Right lobe of liver (tissue), 6 donors: ENCODE results near the gene TRPT1. TPM values are rescaled to one million over a fixed set of nuclear protein-coding genes. Genes with fewer than 3 reads are reported as not detected.

ENCODE experiments used
- ATAC-seq, 4 donors: fragments of 200-7000 bp; cut with Tn5 transposase; one replicate each; pipeline ENCODE4 v1.9.1; 2020; ENCODE audit warnings: mild to moderate bottlenecking in 4 of 4, moderate library complexity in 4 of 4
- DNase-seq, 3 donors: peaks; one replicate each; pipeline ENCODE4 v3.0.0-alpha.2; 2020
- H3K27ac ChIP-seq, 3 donors: fragments of 200-600 bp; one replicate each; pipeline ENCODE4 v1.8.0; 2022
- H3K27me3 ChIP-seq, 2 donors: fragments of 200-600 bp; one replicate each; pipeline ENCODE4 v1.8.0; 2022
- H3K36me3 ChIP-seq, 4 donors: fragments of 200-600 bp; sonication (generic) in 1 of 4; one replicate each; pipeline versions ENCODE4 v1.5.1 to v1.8.0; 2017 to 2022; ENCODE audit warnings: control low read depth in 1 of 4
- H3K4me1 ChIP-seq, 4 donors: fragments of 200-600 bp; sonication (generic) in 1 of 4; one replicate each; pipeline versions ENCODE4 v1.5.1 to v1.8.0; 2017 to 2022; ENCODE audit warnings: control low read depth in 1 of 4
- H3K4me3 ChIP-seq, 3 donors: fragments of 200-600 bp; one replicate each; pipeline ENCODE4 v1.8.0; 2022
- H3K9me3 ChIP-seq, 4 donors: fragments of 200-600 bp; sonication (generic) in 1 of 4; one replicate each; pipeline versions ENCODE4 v1.5.1 to v1.8.0; 2017 to 2022; ENCODE audit warnings: control low read depth in 1 of 4
- POLR2A ChIP-seq: fragments of 450-650 bp; IDR thresholded peaks from one replicate; pipeline ENCODE4 v1.6.1; 2017; ENCODE audit warnings: antibody characterized with exemption, mild to moderate bottlenecking
- WGBS: methylation state at CpG from one replicate; pipeline ENCODE4 v1.1.6; 2018; ENCODE audit warnings: low coverage, low lambda C conversion rate; ENCODE audit not compliant: insufficient coverage; ENCODE audit errors: missing lambda C conversion rate; 5-methylcytosine and 5-hydroxymethylcytosine counted together
- intact Hi-C, 2 donors: fragments of 100-400 bp; cut with DNase I; formaldehyde crosslinking; loops; one replicate each; pipeline versions ENCODE4 v1.11.2 to v1.14.1; 2022
- total RNA-seq, 6 experiments: library from RNA; depleted of rRNA in 2 of 6; stranded (reverse); fragments of >200 nt in 2 of 6; fragmentation: NEBNext Ultra II Directional in 3 of 6; extraction: Animal tissue kit (Norgen Biotek cat#: 25700) in 3 of 6; gene quantifications; one replicate each; pipeline versions ENCODE4 v1.1.0 to v1.2.4, GENCODE V29; 2016 to 2023
- TF ChIP-seq, protein P1 (sequence below), 4 donors: fragments of 200-600 bp in 3 of 4; fragments of 450-650 bp in 1 of 4; IDR thresholded peaks; one replicate each; pipeline versions ENCODE4 v1.5.1 to v1.8.0; 2016 to 2022; ENCODE audit warnings: antibody characterized with exemption in 4 of 4, mild to moderate bottlenecking in 2 of 4
- donor health status: DM: no; HTN: yes; CAD: no.
- donor health status: DM: no; HTN: no; CAD: no.
- donor health status: DM: no; HTN: no; CAD: no.
- donor health status: DM: no; HTN: yes; CAD: no.
- donor health status: DM: no; HTN: yes; CAD: no.

The TRPT1 gene
- total RNA-seq, 6 experiments from 2014 or later: 13.5 to 29.6 (median 18.9) TPM

DNA sequence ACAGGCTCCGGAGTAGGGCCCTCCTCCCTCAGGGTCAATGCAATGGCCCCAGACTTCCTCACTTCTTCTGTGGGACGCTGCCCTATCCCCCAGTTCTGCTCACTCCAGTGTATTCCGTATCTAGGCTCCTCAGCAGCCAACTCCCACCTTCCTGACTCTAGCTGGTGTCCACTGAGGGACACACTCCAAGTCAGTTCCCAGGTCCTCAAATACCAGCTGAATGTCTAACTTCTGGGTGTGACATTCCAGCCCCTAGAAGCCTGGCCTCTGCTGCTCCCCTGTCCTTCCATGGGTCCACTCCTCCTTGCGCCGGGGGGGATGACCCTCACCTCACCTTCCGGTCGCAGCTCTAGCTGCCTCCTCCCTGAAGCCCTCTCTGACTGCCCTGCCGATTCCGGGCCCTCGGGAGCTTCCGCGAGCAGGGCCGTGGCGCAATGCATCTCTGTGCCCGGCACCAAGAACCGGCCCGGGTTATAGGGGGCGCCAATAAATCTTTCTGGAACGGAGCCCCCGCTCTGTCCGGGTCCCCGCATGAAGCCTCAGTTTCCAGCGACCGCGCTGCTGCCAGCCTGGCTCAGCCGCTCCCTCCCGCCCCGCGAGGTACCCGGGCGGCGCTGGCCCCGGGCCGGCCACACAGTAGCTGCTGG lies 43.0 kb upstream of the TRPT1 start:
- peak; percentile 71 to 78 (median 71) for DNase-seq

DNA sequence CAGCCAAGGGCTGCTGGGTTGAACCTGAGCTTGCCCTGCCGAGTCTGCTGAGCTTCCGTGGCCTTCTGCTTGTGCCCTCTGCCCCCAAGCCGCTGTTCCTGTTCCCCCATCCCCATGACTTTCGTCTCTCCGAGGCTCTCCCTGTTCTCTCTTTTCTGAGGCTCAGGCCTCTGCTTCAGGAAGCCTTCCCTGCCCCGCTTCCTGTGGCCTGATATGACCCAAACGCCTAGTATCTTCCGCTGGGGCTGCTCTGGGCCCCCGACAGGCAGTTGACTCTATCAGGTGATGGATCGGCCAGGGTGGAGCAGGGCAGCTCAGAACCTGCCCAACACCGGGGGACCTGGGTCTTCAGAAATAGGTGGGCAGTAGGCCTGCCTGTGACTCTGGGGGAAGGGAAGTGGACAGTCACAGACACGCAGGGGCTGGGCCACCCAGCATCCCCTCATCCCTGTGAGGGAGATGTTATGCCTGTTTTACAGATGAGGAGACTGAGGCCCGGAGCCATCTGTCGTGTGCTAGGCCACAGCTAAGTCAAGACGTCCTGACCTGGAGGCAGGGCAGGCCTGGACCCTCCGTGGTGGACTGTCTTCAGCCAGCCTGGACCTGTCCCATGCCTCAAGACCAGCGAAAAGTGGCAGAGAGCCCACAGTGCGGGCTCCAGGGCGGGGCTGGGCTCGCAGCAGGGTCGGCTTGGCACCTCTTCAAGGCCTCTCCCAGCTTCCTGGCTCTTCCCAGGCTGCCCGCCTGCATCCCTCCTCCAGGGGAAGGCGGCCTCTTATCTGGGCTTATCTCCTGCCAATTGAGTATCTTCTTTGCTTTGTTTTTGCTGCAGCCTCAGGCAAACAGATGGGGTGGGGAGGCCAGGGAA lies 42.3 kb upstream of the TRPT1 start:
- Histone ChIP-seq H3K36me3 (no peaks in the 10 kb centered on the region), H3K4me3 (peak overlapping the region in 1 of 3 donors; percentile 81), H3K27ac (peak overlapping the region; percentile 91 to 92 (median 91)), H3K4me1 (peaks cover 0 to 28% (median 14%) of the 10 kb centered on the region in 4 donors), H3K27me3 (no peaks in the 10 kb centered on the region), H3K9me3 (no peaks in the 10 kb centered on the region)
- DNase-seq: peak in 2 of 3 donors; percentile 66 to 70
- intact Hi-C loops: no loop called here
- WGBS: 36% methylated on average over 10 of the region's 23 CpGs
- no peak for TF ChIP-seq POLR2A
- TF ChIP-seq, protein P1, sequence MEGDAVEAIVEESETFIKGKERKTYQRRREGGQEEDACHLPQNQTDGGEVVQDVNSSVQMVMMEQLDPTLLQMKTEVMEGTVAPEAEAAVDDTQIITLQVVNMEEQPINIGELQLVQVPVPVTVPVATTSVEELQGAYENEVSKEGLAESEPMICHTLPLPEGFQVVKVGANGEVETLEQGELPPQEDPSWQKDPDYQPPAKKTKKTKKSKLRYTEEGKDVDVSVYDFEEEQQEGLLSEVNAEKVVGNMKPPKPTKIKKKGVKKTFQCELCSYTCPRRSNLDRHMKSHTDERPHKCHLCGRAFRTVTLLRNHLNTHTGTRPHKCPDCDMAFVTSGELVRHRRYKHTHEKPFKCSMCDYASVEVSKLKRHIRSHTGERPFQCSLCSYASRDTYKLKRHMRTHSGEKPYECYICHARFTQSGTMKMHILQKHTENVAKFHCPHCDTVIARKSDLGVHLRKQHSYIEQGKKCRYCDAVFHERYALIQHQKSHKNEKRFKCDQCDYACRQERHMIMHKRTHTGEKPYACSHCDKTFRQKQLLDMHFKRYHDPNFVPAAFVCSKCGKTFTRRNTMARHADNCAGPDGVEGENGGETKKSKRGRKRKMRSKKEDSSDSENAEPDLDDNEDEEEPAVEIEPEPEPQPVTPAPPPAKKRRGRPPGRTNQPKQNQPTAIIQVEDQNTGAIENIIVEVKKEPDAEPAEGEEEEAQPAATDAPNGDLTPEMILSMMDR (IDR thresholded peaks at IDR 0.05): no peak
- ATAC-seq: no peak

More for the DNA sequence above, 43.0 kb upstream of the TRPT1 start:
- Histone ChIP-seq H3K27me3 (no peaks in the 10 kb centered on the region), H3K9me3 (no peaks in the 10 kb centered on the region), H3K36me3 (no peaks in the 10 kb centered on the region), H3K27ac (peak overlapping the region; percentile 91 to 92 (median 91)), H3K4me3 (peak overlapping the region; percentile 81 to 94 (median 92)), H3K4me1 (peaks cover 0 to 33% (median 17%) of the 10 kb centered on the region in 4 donors)
- intact Hi-C loops: no loop called here
- TF ChIP-seq, protein P1 (IDR thresholded peaks at IDR 0.05): no peak
- TF ChIP-seq POLR2A: no peak
- peak; percentile 2 to 15 (median 3) for ATAC-seq
- 0% methylated on average over 4 of the region's 34 CpGs for WGBS

DNA sequence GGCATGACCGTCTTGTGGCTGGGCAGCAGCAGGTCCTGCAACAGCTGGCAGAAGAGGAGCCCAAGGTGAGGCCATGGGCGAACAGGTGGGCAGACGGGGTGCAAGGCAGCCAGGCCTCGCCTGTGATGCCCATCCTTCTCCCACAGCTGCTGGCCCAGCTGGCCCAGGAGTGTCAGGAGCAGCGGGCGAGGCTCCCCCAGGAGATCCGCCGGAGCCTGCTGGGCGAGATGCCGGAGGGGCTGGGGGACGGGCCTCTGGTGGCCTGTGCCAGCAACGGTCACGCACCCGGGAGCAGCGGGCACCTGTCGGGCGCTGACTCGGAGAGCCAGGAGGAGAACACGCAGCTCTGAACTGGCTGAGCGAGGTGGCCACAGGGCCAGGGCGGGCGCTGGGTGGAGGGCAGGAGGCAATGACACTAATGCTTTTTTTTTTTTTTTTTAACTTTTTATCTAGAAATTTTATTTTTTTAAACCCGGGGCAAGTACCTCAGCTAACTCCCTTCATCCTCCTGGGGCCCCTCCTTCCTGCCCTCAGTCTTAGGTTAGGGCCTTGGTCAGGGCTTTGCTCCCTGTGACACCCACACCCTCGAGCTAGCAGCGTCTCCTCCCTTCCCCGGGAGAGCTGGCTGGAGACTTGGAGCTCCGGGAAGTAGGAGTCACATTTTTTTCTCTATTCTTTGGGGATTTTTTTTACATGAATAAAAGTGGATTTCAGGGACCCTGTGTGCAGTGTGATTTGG lies 41.4 kb upstream of the TRPT1 start:
- H3K9me3 ChIP-seq: no peaks in the 10 kb centered on the region
- ATAC-seq (no peak), DNase-seq (peak in 1 of 3 donors; percentile 45)
- intact Hi-C loops: no loop called here
- no peaks in the 10 kb centered on the region for H3K36me3 ChIP-seq
- WGBS: 71% methylated on average over 4 of the region's 27 CpGs
- H3K4me1 ChIP-seq: peaks cover 0 to 20% (median 10%) of the 10 kb centered on the region in 4 donors
- no peak overlapping the region for H3K4me3 ChIP-seq
- H3K27ac ChIP-seq: peak overlapping the region in 1 of 3 donors; percentile 91
- no peak for TF ChIP-seq POLR2A
- H3K27me3 ChIP-seq: no peaks in the 10 kb centered on the region

DNA sequence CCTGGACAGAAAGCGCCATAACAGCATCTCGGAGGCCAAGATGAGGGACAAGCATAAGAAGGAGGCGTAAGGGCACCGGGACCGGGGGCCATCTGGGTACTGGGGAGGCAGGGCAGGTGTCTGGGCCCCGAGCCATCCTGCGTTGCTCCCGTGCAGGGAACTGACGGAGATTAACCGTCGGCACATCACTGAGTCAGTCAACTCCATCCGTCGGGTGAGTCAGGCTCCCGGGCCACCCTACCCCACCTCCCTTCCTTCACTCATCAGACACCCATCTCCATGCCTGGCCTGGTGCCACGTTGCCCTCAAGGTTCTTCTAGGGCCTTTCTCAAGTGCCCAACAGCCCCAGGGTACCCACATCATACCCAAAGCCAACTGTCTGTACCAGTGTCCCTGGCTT lies 40.4 kb upstream of the TRPT1 start:
- WGBS: no CpG with 5 or more reads among the region's 15 CpGs
- H3K4me3 ChIP-seq: no peak overlapping the region
- ATAC-seq (no peak), DNase-seq (no peak)
- no peaks in the 10 kb centered on the region for H3K36me3 ChIP-seq
- no peak overlapping the region for H3K27ac ChIP-seq
- TF ChIP-seq POLR2A: no peak
- TF ChIP-seq, protein P1 (IDR thresholded peaks at IDR 0.05): no peak
- H3K4me1 ChIP-seq: peaks cover 0 to 11% (median 7%) of the 10 kb centered on the region in 4 donors
- intact Hi-C loops: no loop called here
- no peaks in the 10 kb centered on the region for H3K27me3 ChIP-seq
- H3K9me3 ChIP-seq: no peaks in the 10 kb centered on the region
